GM19043 (cell line): ENCODE measurements around the gene PPP1R13B.
A peak's percentile ranks its signal among the peaks of the same experiment; 100 is the strongest.
"Not testable (repeated sequence)": the region's sequence is repeated elsewhere in the genome, so short reads cannot be mapped to it uniquely, and the experiment has no call there.

Source experiments
- ATAC-seq: cut with Tn5 transposase; IDR thresholded peaks from one replicate; pipeline ENCODE4 v1.9.1; 2021; ENCODE audit warnings: low read depth; ENCODE audit not compliant: unreplicated experiment

PPP1R13B gene

GRCh38 chr14:103859416-103860202 is 12.2 kb upstream of the PPP1R13B start:
- no peak for ATAC-seq

- no peak for ATAC-seq
Measured at GRCh38 chr14:103858063-103858781, 10.8 kb upstream of the PPP1R13B start.

- no peak for ATAC-seq
Measured at GRCh38 chr14:103857256-103857655, 9.9 kb upstream of the PPP1R13B start.

DNA sequence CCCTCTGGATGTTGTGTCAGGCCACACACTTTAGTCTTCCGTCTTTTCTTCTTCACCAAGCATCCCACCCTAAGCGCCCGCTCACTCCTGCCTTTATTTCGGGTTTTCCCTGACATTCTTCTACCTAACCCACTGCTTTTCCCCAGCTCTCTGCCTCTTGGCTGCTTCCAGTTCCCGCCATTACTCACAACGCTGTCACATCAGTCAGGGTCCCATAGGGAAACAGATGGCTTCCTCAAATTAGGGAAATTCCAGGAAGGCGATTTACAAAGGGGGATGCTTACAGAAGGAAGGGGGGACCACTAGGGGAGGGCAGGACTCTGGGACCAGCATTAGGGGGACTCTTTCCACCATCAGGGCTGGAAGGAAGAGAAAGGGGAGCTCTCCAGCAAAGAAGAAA is 9.2 kb upstream of the PPP1R13B start:
- no peak for ATAC-seq

DNA sequence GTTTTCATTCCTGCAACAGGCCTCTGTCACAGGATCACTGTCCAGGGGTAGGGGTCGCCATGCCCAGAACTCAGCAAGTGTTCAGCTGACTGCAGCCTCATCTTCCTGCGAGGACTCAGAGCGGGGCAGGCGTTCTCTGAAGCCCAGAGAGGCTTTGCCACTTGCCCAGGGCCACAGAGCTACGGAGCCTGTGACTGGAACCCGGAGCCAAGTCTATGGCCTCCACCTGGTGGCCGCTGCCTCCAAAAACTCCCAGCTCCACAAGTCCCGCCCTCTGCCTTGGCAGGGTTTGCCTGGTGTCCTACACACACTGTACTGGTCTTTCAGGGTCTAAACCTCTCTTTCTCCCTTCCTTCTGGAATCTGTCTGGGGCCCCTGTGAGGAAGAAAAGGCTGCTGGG is 8.7 kb upstream of the PPP1R13B start:
- no peak for ATAC-seq

DNA sequence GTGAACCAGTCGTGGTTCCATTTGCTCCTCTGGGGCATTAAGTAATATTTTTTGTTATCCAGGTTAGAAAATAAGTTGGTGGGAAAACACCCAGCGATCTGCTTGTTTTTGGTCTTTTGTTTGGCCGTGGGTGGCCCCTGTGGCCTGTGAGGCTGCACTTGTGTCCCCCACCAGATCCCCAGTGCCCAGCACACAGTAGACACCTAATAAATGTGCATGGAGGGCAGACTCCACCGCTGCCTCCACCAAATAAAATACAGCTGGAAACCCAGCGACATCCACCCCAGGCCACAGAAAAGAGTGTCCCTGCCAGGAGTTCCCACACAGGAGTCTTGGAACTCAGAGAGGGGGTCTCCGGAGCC is 8.3 kb upstream of the PPP1R13B start:
- ATAC-seq: no peak

GRCh38 chr14:103854822-103855733 is 7.7 kb upstream of the PPP1R13B start:
- no peak for ATAC-seq

GRCh38 chr14:103854017-103854808 is 6.8 kb upstream of the PPP1R13B start:
- ATAC-seq: no peak

DNA sequence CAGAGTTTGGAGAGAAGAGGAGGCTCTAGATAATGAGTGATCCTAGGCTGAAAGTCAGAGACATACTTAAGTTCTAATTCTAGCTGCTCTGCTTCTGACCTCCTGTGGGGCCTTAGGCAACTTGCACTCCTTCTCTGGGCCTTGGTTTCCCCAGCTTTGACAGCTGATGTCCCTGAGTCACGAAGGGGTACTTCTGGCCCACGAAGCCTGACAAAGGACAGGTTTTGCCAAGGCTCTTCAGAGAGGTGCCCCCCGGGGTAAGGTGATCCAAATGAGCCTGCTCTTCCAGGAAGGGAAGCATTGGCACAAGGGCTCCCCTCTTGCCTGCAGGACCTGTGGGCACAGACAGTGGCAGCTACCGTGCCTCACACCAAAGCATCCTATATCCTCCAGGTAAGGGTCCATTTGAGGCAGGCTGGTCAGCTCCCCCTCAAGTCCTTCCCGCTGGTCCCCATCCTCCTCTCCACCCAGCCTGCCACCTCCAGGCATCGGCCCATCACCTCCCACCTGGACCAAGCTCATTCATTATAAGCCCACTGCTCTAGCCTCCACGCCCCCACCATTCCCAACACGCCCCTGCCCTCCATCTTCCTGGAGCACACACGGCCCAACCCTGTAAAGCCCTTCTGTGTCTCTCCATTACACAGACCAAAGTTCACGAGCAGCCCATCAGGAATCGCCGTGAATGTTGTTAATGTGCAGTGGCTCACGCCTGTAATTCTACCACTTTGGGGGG is 1.9 kb upstream of the PPP1R13B start:
- ATAC-seq: no peak

DNA sequence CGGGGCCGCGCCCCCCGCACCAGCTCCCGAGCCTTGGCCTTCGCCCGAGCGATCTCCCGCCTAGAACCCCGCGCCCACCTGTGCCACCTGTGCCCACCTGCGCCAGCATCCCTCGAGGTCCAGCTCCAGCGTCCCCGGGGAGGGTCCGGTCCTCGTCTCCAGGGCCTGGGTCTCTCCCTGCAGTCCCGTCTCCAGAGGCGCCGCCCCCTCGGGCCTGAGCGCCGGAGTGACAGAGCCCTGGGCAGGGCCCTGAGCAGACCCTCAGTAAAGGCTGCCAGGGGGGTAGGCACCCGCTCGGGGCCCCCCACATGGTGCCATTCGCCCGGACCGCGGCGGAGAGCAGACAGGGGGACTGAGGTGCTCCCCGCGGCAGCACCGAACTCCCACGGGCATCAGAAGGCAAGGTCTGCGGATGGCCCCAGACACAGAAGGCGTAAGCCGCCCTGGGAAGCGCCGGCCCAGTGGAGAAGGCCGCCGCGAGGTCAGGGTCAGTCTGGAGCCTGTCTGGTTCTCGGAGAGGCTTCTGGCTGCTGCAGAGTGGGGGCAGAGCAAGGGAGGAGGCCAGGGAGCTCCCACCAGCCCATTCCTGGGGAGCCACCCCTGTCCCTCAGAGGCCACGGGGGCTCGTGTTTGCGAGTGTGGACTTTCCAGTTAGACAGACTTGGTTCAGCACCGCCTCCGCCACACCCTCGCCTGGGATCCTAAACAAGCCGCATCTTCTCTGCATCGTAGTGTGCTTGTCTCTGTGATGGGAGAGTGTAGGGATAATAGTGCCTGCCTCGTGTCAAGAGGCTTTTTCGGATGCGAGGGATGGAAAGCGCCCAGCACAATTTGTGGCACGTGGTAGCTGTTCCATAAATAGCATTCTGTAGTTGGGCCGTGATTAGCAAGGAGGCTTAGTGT is 1.1 kb upstream of the PPP1R13B start:
- ATAC-seq: no peak

GRCh38 chr14:103846543-103847450 is 578 bp downstream of the PPP1R13B start:
- peak; percentile 27 for ATAC-seq

DNA sequence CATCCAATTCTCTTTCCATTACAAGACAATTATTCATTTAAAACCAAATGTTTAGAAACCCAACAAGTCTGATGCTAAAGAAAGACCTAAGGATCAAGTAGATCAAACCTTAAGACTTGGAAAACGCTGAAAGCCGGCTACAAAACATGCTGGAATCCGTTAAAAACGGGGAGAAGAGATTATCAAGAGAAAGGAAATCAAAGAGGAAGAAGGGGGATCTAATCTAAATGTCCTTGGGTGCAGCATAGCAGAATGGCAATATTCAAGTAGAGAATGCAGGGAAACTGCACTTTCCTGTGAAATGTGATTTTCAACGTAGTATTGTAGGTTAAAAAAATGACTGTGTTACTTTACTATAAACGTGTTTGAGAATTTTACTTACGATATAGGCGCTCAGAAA is 1.3 kb downstream of the PPP1R13B start:
- no peak for ATAC-seq

DNA sequence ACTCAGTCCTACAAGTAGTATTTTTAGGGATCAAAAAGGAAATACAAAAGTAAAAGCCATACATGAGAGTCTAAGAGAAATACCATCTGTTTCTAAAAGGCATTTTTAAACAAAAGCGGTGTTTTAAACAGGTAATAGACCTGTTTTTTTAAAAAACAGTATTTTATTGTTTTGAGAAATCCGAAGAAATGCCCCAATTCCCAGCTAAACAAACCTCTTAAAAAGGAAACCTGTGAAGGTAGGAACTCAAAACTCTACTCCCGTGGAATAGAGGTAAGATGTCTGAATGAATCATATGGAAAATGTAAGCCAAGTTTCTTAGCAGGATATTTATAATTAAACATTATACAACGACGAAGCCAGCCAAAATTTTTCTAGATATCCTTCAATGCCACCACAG is 2.0 kb downstream of the PPP1R13B start:
- ATAC-seq: no peak

GRCh38 chr14:103841265-103841664 is 6.1 kb downstream of the PPP1R13B start:
- not testable (repeated sequence) for ATAC-seq

- no peak for ATAC-seq
Measured at GRCh38 chr14:103840014-103840413, 7.4 kb downstream of the PPP1R13B start.

DNA sequence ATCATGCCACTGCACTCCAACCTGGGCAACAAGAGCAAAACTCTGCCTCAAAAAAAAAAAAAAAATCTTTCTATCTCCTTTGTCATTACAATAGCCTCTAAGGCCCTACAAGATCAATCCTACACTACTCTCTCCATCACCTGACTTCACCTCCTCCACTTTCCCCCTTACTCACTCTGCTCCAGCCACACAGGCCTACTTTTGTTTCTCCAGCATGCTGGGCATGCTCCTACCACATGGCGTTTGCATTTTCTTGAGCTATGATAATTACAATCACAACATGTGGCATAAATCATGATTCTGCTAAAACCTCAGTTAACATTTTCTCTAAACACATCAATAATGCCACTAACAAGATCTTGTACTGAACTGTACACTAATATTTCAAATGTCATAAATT is 7.8 kb downstream of the PPP1R13B start:
- ATAC-seq: no peak

DNA sequence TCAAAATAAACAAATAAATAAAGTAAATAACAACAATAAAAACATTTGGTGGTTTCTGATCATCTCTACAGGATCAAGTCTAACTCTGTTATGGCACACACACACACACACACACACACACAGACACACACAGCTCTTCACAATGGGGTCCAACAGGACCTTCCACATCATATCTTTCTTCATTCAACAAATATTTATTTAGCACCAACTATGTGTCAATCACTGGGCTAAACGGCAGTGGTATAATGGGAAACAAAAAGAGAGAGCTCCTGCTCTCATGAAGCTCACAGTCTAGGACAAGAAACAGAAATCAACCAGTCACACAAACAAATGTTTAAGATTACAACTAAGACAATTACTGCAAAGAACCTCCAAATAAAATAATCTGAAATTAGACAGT is 9.3 kb downstream of the PPP1R13B start:
- ATAC-seq: no peak
